Measurements from ENCODE around the gene TMEM59L. TPM values are rescaled to one million over a fixed set of nuclear protein-coding genes. Genes with fewer than 3 reads are reported as not detected.

The TMEM59L gene
- total RNA-seq, 1 donor from 2014 or later = not detected

DNA sequence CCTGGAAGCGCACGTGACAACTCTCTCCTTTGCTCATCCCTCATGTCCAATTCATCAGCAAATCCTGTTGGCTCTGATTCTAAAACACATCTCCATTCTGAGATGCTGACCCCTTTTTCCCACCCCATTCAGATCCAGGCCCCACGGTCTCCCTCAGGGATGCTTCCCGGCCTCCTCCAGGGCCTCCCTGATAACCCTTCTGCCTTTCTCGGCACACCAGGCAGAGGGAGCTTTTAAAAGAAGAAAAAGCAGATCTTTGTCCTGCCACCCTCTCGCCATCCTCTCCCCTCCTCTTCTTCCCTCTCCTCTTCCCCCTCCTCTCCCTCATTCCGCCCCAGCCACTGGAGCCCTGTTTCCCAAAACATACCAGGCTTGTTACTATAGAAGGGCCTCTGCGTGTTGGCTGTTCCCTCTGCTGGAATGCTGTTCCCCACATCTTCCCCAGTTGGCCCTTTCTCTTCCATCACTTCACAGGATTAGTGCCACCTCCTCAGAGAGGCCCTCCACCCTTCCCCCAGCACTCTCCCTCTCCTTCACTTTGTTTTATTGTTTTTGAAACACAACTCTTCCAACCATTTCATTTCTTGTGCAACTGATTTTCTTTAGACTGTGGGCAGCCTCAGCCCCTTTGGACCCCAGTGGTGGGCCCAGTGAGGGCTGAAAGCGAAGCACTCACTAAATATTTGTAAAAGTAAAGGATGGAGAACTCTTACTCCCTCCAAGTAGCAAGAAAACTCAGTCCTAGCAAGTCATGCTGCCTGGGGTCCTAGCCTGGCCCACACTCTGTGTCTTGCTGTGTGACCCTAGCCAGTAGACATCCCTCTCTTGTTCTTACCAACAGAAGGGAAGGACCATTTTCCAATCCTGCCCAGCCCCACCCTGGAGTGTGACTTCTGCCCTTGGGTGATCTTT is 3.6 kb upstream of the TMEM59L start:
- DNase-seq (ENCODE audit: low read depth in 2 of 2) = no peak

DNA sequence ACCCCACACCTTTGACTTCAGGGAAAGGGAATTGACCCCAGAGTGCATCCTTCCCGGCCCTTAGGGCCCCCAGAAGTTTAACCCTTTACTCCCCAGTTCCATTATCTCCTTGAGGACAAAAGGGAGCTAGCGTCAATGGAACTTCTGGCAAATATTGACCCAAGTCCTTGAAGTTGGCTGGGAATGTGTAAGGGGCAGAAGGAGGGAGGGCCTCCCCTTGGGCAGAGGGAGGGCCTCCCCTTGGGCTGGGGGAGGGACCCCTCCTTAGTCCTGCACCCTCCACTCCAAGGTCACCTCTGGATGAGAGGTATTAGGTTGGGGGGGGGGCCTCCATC is 3.0 kb upstream of the TMEM59L start:
- no peak for DNase-seq (ENCODE audit: low read depth in 2 of 2)

DNA sequence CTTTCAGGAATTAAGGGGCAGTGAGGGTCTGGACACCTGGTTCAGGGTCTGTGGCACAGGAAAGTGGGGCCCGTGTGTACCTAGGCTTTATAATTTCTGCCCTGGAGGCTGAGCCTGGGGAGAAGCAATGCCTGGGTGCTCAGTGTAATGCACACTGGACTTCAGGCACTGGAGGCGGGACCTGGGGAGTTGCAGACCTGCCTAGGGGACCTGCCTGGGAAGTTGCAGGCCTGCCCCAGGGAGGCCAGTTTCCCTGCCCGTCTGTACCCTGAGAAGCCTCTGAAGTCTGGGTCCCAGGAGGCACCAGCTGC is 2.5 kb upstream of the TMEM59L start:
- no peak for DNase-seq (ENCODE audit: low read depth in 2 of 2)

DNA sequence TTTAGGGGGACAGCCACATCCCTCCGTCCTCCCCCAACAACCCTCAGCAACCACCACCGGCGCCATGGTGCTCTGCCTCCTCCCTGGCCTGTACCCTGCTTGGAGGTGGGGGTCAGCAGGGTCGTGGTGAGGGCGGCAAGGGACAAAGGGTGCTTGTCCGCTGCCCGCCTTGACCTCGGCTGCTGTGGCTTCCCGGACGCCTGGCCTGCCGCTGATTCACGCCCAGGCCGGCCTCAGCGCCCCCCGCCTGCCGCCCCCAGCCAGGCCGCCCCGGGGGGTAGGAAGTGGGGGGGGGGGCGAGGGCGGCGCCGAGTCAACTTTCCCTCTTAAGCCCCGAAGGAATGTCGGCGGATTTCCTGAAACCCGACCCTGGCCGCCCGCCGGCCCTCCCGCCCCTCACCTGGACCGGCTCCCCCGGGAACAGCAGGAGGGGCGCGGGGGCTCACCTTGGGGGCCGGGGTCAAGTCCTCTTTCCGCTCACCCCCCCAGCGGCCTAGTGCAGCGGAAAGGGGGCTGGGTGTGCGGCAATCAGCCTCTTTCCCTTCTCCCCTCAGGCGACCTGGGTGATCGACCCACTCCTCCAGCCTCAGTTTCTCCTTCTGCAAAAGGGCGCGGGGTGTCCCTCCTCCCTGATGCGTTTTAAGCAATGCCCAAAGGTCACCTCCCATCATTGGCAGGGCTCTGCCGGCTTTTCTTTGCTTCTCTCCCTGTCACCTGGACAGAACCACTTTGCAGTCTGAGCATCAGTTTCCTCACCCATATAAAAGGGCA is 1.9 kb upstream of the TMEM59L start:
- no peak for DNase-seq (ENCODE audit: low read depth in 2 of 2)

DNA sequence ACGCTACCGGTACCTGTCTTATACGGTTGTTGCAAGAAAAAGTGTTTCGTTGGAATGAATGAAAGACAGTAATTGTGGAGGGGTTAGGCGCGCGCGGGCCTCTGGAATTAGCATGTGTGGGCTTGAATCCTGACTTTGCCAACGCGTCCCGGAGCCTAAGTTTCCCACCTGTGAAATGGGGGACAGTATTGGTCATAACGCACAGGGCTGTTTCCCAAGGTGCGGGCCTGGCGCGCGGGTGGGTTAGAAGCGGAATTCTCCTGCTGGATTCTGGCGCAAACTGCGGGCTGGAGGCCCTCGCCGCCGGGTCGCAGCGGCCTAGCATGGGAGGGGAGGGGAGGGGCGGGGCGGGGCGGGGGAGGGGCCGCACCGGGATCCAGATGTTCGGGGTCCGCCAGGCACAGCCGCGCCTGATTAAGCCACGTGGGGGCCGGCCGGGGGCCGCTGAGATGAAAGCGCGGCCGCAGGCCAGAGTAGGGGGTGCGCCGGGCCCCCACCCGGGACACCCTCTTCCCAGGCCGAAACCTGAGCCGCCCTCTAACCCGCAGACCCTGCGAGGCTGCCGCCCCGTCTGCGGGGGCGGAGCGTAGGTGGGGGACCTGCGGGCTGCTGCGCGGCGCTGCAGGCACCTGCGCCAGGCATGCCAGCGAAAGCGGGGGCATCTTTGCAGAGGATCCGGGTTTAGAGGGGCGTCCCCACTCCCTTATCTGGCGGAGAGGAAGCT is 1.2 kb upstream of the TMEM59L start:
- DNase-seq (ENCODE audit: low read depth in 2 of 2) = no peak

DNA sequence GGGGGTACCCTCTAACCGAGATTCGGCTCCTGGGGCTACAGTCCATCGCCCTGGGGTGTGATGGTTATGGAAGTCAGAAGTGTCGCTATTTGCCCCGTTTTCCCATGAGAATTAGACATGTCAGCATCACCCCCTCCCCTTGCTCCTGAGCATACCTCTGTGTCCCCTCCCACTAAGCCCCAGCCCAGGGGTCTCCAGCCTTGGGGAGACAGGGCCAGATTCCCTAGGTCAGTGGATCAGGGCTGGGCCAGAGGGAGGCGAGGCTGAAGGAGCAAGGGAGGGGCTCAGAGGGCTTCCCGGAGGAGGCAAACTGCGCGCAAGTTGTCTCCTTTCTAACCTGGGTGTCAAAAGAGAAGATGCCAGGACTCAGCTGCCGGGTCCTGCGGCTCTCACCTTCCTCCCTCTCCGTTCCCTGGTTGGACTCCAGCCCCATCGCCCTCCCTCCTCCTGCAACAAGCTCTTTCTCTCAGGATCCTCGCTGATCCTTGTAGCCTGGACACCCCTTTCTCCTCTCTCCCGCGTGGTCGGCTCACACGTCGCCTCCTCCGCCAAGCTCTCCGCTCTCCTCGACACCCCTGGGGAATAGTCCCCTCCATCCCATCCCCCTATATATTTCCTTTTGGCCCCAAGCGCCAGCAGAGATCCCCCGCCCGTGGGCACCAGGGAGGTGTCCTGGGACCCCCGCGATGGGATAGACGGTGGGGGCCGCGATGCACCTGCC is 459 bp upstream of the TMEM59L start:
- no peak for DNase-seq (ENCODE audit: low read depth in 2 of 2)

DNA sequence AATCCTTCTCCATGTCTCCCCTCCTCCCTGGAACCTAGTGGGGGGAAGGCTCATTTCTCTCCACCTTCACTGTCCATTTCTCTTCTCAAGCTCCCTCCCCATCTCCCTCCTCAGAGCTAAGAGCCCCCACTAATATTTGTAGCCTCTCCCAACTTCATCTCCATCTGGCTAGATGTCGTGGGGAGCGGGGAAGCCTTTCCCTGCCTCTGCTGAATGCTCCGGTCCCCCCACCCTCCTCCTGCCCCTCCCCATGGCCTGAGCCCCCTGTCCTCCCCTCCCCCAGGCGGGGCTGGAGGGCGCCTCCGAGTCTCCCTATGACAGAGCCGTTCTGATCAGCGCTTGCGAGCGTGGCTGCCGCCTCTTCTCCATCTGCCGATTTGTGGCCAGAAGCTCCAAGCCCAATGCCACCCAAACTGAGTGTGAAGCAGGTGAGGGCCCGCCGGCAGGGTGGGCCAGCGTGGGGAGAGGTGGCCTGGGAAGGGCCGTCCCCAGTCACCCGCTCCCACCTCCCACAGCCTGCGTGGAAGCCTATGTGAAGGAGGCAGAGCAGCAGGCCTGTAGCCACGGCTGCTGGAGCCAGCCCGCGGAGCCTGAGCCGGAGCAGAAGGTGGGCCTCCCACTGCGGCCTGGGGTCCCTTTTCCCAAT is 1.0 kb downstream of the TMEM59L start:
- no peak for DNase-seq (ENCODE audit: low read depth in 2 of 2)

DNA sequence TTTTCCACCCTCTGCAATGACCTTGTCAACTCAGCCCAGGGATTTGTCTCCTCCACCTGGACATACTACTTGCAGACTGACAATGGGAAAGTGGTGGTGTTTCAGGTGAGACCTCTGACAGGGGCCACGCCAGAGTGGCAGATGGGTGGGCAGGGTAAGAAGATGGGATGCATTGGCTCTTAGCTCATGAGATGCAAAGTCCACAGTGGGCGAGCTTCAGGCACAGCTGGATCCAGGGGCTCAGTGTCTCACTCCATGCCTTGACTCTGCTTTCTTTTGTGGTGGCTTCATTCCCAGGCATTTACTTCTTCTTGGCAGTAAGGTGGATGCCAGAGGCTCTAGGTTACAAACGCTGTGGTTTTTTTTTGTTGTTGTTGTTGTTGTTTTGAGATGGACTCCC is 3.4 kb downstream of the TMEM59L start:
- no peak for DNase-seq (ENCODE audit: low read depth in 2 of 2)

DNA sequence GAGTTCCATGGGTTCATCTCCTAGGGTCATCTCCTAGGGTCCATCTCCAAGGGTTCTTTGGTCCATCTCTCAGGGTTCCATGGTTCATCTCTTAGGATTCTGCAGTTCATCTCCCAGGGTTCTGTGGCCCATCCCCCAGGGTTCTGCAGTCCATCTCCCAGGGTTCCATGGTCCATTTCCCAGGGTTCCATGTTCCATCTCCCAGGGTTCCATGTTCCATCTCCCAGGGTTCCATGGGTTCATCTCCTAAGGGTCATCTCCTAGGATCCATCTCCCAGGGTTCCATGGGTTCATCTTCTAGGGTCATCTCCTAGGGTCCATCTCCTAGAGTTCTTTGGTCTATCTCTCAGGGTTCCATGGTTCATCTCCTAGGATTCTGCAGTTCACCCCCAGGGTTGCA is 4.9 kb downstream of the TMEM59L start:
- no peak for DNase-seq (ENCODE audit: low read depth in 2 of 2)

DNA sequence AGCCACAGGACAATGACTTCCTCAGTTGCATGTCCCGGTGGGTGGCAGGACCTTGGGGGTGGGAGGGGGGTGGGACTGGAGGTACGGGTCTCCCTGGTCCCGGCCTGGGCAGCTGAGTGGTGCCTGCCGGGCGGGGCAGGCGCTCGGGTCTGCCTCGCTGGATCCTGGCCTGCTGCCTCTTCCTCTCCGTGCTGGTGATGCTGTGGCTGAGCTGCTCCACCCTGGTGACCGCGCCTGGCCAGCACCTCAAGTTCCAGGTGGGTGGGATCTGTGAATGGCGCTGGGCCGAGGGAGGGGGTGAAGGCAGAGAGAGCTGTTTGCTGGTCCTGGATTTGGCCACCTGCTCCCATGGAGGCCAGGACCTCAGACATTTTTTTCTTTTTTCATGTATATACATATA is 5.6 kb downstream of the TMEM59L start:
- DNase-seq (ENCODE audit: low read depth in 2 of 2) = no peak

DNA sequence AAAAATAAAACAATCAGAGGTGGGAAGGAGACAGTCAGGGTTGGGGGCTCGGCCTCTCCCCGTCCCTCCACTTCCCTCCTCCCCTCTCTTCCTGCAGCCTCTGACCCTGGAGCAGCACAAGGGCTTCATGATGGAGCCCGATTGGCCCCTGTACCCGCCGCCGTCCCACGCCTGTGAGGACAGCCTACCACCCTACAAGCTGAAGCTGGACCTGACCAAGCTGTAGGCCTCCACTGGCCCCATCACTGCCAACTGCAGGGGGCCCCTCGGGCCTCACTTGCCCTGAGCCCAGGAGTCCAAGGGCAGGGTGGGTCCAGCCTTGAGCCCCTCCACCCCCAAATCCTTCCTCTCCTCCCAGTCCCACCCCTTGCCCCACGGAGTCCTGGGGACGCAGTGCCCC is 7.6 kb downstream of the TMEM59L start:
- DNase-seq (ENCODE audit: low read depth in 2 of 2) = no peak

DNA sequence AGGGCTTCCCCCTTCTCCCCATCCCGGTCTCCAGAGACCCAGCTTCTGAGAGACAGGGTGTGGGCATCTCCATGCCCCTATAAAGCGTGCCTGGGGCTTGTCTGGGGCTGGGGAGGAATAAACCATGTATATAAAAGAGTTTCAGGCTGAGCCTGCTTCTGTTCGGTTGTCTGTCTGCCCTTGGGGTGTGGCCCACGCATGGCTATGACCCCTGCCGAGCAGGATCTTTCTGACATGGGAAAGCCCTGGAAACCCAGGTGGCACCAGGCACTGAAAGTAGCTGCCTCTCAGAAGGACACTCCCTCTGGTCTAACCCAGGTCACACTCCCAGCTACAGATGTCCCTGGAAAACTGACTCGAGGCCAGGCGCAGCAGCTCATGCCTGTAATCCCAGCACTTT is 8.2 kb downstream of the TMEM59L start:
- DNase-seq (ENCODE audit: low read depth in 2 of 2) = no peak

DNA sequence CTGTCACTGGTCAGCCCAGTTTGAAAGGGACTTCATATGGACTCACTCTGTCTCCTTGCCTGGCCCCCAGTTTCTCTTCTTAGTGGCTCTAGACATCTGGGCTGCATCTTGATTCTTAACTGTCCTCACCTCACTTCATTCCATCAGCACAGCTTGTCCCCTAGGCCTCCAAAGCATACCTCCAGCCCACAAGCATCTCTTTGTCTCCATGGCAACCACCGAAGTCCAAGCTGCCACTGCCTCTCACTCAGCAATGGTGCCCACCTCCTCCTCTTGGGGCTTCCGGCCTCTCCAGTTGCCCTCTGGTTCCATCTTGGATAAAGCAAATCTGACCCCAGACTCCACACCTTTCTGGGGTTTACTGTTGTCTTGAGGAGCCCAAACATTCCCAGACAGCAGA is 14.2 kb downstream of the TMEM59L start:
- no peak for DNase-seq (ENCODE audit: low read depth in 2 of 2)

DNA sequence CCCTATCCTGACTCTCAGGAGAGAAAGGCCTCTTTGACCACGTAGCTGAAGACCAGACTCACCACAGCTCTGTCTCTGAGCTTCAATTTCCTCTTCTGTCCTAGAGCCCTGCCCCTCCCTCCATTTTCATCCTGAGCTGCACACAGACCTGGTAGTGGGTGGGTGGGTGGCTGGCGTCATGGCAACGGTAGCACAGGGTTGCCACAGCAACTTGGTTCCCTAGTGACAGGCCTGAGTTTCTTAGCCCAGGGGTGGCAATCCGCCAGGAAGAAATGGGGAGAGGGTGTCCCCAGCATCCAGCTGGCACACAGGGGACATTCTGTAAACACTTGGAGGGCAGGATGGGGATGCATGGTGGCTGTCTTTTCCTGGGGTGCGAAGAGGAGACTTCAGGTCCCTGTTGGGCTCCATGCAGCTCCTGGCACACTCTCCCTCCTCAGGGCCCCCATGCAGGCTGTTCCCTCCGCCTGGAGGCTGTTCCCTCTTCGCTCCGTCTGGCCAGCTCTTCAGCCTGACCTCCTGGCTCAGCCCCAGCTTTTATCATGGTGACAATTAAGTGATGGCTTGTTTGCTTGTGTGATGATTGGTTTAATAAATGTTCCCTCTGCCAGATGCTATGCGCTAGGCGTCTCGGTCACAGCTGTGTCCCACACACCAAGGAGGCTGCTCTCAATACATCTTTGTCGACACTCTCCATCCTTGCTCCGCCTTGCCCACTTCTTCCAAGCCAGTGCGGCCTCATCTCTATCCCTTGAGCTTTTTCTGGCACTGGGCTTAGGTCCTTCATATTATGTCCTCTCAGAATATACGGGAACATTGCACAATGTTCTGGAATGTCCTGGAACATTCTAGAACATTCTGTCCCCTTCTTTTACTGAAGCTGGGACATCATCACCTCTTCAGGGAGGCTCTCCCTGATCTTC is 16.8 kb downstream of the TMEM59L start:
- DNase-seq (ENCODE audit: low read depth in 2 of 2) = peak in 1 of 2 donors; percentile 34

DNA sequence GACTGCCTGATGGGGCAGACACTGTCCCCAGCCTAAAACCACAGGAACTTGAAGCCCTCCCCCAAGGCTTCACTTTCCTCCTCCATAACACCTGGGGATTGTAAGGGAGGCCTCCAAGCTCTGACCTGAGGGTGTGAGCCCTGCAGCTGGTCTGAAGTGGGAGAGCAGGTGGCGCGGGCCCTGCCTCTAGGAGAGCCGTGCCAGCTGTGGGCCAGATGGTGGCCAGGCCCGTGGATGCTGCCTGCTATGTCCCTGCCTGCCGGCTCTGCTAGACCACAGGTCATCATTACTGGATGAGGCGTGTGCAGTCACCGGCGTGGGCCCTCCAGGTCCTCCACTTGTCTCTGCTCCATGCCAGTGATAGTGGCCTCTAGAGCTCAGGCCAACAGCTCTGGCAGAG is 20.7 kb downstream of the TMEM59L start:
- DNase-seq (ENCODE audit: low read depth in 2 of 2) = no peak

DNA sequence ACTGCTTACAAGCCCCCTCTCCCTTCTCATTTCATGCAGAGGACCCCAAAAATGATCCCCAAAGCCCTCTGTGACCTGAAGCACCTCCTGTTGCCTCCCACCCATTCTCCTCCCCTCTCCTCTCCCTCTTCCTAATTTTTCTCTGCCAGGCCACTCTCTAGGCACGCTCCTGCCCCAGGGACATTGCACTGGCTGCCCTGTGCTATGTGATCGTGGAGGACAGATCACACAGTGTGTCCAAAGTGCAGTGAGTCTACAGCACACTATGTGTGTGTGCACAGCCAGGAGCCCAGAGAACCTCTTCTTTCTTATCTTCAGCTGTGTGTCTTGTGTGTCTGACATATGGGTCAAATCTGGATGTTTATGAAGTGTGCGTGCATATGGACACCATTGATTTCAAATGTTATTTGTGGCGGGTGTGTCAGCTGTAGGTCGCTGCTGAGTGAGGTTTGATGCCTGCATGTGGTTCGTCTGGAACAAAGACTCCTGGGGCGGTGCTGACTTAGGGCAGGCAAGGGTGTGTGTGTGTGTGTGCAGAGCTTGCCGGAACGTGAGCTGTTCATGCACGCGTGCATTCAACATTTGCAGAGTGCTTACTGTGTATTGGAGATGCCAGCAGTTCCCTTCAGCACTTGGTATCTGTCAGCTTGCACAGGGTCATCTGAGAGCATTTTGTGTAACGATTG is 22.1 kb downstream of the TMEM59L start:
- no peak for DNase-seq (ENCODE audit: low read depth in 2 of 2)

DNA sequence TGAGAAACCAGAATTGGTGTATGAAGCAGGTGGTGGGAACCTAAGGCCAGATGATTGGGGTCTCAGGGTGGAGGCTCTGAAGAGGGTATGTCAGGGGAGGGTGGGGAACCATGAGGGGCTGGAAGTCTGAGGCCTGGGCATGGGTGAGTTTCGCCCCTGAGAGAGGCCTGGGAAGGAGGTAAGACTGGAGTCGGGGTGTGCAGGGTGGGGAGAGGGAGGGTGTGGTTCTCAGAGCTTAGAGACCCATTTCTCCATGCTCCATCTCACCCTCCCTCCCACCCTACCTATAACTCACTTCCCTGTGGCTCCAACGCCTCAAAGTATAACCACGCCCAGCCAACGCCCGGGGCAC is 23.1 kb downstream of the TMEM59L start:
- DNase-seq (ENCODE audit: low read depth in 2 of 2) = no peak

DNA sequence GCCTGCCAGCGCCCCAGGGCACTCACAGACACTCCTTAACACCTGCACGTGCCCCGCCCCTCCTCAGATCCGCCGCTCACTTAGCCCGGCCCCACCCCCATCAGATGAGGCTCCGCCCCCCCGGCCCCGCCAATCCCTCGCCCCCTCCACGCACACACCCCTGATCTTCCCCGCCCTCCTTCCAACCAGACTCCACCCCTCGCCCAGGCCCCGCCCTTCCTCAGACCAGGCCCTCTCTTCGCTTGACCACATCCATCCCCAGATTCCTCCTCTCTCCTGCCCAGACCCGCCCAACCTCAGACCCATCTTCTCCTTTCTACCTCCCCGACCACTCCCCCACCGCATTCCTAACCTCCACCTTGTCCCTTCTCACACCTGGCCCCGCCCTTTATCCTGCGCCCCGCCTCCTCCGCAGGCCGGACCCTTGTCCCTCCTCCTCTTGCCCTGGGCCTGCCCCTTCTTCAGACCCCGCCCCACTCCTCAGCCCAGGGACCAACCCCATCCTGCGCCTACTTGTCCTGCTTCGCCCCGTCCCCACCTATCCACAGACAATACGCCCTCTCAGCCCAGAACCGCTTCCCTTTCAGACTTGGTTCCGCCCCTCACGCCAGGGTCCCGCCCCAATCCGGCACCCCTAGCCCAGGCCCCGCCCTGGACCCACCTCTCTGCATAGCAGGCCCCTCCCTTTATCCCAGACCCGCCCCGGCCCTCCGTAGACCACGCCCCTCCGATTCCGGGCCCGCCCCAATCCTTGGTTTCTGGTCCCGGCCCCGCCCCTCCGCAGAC is 23.7 kb downstream of the TMEM59L start:
- peak; percentile 95 to 96 for DNase-seq (ENCODE audit: low read depth in 2 of 2)
